AG08396 (cell line): ENCODE results near the gene MBNL3.

ENCODE experiments used
- DNase-seq: peaks from one replicate; pipeline ENCODE4 v3.0.0; 2012; ENCODE audit warnings: low spot score, mixed read lengths

MBNL3 gene

DNA sequence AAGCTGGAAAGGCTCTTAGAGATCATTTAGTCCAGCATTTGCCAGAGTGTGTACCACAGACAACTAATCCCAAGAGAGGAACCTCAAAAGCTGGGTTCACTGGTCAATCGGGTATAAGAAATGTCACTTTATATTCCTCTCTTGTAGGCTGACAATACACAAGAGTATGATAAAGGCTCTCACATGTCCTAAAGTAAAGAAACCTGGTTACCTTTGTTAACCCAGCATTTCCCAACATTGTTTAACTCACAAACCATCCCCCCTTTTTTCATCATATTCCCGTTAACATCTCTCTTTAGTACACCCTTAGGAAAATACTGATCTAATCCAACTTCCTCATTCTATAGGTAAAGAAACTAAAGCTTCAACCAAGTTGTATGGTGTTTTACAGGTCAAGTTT, 74.4 kb downstream of the MBNL3 start:
- no peak for DNase-seq

GRCh38 chrX:132413459-132413858, 75.4 kb downstream of the MBNL3 start:
- no peak for DNase-seq

- no peak for DNase-seq
Observed at GRCh38 chrX:132412208-132412607, 76.6 kb downstream of the MBNL3 start.

GRCh38 chrX:132411310-132411977, 77.4 kb downstream of the MBNL3 start:
- no peak for DNase-seq

GRCh38 chrX:132409780-132410556, 78.9 kb downstream of the MBNL3 start:
- no peak for DNase-seq

DNA sequence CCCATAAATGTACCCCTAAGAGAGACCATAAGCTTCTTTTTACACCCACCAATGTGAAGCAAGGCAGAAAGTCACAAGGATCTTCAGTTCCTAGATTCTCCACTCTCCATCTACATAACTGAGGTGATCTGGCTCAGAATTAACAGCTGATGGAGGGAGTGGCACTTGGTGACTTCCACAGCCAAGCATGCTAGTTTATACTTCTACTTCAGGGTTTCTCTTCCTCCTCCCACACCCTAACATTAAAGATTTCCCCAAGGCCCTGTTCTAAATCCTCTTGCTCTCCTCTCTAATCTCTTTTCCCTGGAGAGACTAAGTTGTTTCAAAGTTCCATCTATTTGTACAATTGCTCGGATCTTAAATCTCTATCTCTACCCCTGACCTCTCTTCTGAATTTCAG, 81.1 kb downstream of the MBNL3 start:
- no peak for DNase-seq

- DNase-seq: no peak
Observed at GRCh38 chrX:132406106-132406505, 82.7 kb downstream of the MBNL3 start.

DNA sequence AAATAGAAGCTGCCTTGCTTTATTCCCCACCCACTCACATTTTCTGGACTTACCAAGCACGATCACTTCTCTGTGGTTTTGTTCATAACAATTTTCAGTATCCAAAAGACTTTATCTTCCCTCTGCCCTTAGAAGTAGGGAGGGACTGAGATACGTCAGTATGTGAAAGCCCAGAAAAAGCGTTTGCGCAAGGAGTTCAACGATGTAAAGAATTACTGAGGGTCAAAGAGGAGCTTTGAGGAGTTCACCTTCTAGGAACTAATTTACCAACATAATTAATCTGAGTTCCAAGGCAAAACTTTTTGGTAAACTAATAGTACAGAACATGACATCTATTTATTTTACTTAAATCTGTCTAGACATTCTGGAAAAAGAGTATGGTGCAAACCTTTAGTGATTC, 84.6 kb downstream of the MBNL3 start:
- no peak for DNase-seq

DNA sequence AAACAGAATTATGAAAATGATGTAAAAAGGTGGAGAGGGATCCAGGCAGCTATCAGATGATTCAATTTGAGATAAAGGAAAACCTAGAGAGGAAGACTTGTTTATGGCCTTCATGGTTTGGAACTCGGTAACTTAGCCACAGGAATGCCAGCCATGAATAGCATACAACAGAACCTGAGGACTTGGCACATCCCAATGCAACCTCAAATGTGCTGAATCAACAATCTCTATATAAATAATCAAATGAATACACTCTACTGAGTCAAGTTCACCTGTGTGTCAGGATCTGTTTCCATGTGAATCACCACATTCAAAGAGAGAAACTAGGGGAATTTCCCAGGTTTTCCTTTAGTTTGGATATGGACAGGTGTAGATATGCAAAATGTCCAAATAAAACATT, 86.9 kb downstream of the MBNL3 start:
- no peak for DNase-seq

- no peak for DNase-seq
Observed at GRCh38 chrX:132400706-132401105, 88.1 kb downstream of the MBNL3 start.

DNA sequence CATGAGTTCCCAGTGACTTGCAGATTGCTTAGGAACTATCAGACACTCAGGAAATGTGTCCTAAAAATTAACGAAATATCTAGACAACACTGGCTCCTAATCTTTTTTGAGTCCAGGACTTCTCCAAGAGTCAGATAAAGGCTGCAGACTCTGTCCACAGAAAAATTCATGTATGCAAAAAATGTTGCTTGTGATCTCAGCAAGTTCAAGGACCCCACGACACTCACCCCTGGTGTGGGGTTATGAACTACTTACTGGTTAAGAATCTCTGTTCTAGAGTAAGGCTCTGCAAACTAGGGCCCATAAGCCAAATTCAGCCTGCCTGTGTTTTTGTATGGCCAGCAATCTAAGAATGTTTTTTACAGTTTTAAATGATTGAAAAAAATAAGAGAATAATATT, 93.2 kb downstream of the MBNL3 start:
- no peak for DNase-seq

GRCh38 chrX:132395026-132395425, 93.8 kb downstream of the MBNL3 start:
- no peak for DNase-seq

DNA sequence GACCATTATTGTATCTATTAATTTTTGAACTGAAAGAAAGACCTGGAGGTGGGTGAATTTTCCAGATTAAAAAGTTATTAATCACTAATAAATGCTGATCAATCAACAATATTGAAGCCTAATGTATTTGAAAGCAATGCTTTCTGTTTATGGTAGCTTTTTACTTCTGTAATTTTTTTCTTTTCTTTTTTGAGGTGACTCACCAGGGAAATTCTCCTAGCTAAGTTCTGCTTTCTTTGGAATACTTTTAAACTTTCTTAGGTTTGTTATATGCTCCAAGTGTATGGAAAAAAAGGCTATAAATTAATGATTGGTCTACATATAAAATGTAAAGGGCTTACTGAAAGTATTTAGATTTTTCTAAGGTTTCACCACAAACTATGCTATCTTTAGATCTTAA, 94.2 kb downstream of the MBNL3 start:
- DNase-seq: no peak

- no peak for DNase-seq
Observed at GRCh38 chrX:132393992-132394391, 94.8 kb downstream of the MBNL3 start.

- no peak for DNase-seq
Observed at GRCh38 chrX:132393485-132393884, 95.4 kb downstream of the MBNL3 start.

DNA sequence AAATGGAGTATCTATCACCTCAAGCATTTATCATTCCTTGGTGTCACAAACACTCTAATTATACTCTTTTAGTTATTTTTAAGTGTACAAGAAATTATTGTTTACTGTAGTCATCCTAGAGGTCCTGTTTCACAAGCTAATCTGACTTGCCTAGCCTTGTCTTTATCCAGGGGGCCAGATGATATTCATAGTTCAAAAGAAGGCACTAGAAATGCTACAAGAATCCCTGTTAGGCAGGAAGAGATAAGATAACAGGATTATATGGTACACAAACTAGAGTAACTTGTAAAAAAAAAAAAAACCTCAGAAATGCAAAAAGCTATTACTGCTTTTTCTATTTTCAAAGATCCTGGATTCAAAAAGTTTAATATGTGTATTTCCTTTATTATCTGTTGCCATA, 95.8 kb downstream of the MBNL3 start:
- no peak for DNase-seq

DNA sequence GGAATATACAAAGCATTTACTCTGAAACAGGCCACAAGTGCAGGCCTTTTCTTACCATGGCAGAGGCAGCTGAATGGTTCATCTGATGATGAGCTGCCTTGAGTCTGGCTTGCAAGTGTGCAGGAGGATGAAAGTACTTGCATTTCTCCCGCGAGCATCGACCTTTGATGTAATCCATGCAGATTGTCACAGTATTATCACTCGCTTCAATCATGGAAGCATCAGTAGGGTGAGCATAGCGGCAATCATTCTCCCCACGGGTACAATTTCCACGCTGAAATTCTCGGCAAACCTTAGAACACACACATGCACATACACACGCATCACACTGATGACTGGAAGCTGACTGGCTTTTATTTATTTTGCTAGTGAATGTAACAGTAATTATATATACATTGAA, 98.0 kb downstream of the MBNL3 start:
- no peak for DNase-seq

DNA sequence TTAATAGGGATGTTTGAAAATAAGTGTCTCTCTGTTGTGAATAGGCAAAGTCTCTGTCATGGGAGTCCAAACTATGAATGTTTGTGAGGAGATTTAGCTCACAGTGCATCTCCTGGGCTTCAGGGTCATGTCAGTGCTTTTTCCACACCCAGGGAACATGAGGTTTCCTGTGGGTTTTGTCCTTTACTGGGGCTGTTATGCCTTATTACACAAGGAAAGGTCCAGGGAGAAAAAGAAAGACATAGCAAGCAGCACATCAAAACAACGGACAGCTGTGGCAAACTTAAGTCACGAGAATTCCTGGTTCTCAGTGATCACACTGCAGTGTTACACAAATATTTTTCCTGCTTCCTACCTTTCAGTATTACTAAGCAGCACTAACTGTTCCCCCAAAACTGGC, 99.4 kb downstream of the MBNL3 start:
- DNase-seq: no peak

DNA sequence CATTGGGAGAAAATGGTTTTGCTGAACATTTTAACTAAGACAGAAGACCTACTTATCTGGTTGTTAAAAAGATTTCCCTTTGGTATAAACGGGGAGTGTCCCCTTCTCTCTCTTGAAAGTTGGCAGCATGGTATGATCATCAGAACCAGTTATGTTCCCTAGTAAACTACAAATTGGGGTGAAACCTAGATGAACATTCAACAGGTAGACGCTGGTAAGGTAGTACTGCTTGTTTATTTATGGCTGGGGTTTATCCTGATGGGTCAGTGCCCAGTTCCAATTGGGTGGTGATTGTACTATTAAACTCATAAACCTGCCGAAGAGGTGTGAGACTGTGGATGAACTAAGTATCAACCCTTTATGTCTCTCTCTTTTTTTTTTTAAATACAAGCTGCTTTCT, 100.5 kb downstream of the MBNL3 start:
- DNase-seq: no peak

DNA sequence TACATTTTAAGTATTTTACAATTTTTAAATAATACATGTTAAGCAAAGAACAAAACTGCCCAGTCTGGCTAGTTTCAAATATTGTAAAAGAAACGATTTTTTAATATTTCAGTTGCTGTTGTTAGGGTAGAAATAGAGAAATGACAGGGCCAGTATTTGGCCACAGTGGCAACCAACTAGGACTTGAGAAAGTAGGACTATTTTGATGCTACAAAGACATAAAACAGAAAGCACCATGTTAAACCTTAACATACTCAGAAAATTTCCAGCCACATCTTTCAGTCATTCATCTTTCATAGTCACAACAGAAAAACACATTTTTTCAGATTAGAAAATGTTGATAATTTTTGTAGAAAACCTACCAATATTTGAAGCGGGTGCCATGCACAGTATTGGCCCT, 104.5 kb downstream of the MBNL3 start:
- no peak for DNase-seq

DNA sequence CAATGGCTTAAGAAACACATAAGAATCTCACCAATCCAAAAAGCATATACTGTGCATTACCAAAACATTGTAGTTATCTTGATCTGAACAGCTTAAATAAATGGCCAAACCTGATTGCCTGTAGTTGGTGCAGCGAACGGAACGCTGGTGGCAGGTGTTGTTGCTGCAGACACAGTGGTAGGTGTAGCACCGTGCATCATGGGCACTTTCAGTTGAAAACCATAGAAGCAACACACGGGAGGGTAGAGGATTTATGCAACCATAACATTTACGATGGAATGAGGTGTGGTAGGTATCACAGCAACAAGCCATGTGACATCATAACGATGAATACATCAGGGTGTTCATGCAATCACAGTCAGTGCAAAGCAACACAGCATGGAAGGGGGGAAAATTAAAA, 106.8 kb downstream of the MBNL3 start:
- no peak for DNase-seq

DNA sequence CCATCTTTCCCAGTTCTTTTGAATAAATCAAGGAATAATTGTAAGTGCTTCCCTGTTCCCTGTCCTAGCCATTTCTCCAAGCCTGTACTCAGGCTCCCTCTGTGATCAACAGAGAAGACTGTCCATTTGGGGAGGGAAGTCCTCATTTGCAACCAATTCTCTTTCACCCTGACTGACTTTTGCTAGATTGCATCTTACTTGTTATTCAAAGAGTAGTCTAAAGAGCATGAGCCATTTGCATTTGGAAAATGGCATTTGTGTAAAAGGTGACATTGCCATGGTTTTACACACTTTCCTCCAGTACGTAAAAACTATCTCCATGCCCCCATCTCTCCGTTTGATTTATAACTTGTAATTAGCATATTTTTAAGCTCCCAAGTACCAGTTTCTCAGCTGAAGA, 110.6 kb downstream of the MBNL3 start:
- DNase-seq: no peak

GRCh38 chrX:132375941-132376340, 112.9 kb downstream of the MBNL3 start:
- DNase-seq: peak; percentile 4

DNA sequence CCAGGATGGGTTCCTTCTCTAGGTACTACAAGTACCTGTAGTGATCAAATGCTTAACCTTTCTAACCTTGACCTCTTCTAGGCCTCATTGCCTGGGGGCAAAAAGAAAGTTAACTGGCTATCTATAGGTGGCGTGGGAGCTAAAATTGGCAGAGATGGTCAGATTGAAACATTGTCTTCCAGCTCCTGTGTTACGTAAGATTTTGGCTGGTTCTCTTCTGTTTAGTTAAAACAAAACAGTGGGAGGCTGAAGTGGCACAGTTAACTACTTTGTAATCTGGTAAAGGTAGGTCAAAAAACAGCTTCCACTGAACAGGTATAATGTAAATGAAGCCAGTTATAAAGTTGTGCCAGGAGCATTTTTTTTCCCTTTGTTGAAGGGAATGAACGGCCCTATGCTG, 115.2 kb downstream of the MBNL3 start:
- no peak for DNase-seq
